ENCODE data around the gene ANKRD17.

Gene ANKRD17

DNA sequence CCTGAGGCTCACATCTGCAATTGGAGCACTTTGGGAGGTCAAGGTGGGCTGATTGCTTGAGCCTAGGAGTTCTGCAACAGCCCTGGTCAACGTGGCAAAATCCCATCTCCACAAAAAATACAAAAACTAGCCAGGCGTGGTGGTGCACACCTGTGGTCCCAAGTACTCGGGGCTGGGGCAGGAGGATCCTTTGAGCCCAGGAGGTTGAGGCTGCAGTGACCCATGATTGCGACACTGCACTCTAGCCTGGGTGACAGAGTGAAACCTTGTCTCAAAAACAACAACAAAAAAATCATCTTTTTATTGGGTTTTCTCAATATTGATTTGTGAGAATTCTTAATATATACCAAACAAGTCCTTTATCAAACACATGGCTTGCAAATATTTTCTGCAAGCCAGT is 64.9 kb downstream of the ANKRD17 start:
- no peak for DNase-seq

DNA sequence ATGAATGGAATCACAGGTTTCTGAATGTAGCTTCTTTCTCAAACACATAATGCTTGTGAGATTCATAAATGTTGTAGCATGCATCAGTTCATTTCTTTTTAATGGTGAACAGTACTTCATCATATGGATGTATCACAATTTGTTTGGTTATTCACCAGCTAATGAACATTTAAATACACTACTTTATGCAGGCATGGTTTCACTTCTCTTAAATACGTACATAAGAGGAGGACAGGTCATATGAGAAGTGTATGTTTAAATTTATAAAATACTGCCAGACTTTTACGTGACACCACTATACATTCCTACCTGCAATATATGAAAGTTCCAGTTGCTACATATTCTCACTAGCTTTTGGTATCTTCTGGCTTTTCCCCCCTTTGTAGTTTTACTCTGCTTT is 65.4 kb downstream of the ANKRD17 start:
- DNase-seq, result no peak

GRCh38 chr4:73189274-73189810 is 69.3 kb downstream of the ANKRD17 start:
- DNase-seq, result no peak

GRCh38 chr4:73187325-73187724 is 71.3 kb downstream of the ANKRD17 start:
- DNase-seq, result no peak

GRCh38 chr4:73185903-73186302 is 72.7 kb downstream of the ANKRD17 start:
- DNase-seq, result no peak

- DNase-seq, result no peak
These were observed 77.4 kb downstream of the ANKRD17 start for GRCh38 chr4:73181231-73181630.

DNA sequence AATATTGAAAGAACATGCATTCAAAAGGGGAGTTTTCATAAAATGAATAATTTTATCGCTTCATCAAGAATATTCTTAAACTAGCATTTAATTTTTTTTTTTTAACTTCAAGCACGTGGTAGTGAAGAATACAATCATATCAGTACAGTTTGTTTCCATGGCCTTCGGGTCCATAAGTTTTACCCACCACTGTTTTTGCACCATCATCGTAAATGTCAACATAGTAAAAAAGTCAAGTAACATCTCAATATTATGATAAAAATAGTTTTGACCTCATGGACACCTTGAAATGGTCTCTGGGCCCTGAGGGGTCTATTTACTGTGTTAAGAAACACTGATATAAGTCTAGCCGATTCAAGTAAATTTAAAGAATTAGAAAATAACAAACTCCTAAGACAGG is 80.2 kb downstream of the ANKRD17 start:
- no peak for DNase-seq

DNA sequence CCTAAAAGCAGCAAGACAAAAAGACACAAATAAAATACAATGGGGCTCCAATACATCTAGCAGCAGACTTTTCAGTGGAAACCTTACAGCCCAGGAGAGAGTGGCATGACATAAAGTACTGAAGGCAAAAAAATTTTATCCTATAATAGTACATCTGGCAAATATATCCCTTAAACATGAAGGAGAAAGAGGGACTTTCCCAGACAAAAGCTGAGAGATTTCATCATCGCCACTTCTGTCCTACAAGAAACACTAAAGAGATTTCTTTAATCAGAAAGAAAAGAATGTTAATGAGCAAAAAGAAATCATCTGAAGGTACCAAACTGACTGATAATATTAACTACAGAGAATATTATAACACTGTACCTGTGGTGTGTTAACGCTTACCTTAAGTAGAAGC is 86.4 kb downstream of the ANKRD17 start:
- DNase-seq, result no peak

DNA sequence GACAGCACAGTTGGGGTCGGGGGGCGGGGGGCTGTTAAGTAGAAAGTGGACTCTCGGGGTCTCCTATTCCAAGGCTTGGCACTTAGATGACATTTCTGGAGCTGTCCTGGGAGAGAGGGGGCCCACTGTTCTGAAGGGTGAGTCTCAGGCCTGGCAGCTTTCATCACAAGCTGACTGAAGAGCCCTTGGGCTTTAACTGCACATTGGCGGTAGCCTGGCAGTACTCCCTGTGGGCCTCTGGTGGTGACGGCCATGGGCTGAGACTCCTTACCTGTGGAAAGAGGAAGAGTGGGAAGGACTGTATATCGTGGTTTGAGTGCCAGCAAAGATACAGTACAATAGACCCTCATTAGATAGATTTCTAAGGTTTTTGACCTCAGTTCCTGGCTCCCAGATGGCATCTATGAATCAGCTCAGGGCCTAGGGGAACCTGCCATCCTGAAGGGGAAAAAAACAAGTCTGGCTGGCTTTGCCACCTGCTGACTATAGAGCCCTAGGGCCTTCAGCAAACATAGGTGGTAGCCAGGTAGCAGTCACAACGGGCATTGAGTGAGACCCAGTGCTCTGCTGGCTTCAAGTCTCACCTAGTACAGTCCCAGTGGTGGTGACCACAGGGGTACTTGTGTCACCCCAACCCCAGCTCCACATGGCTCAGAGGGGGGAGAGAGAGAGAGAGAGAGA is 87.9 kb downstream of the ANKRD17 start:
- no peak for DNase-seq

GRCh38 chr4:73166212-73166611 is 92.4 kb downstream of the ANKRD17 start:
- DNase-seq, result no peak

DNA sequence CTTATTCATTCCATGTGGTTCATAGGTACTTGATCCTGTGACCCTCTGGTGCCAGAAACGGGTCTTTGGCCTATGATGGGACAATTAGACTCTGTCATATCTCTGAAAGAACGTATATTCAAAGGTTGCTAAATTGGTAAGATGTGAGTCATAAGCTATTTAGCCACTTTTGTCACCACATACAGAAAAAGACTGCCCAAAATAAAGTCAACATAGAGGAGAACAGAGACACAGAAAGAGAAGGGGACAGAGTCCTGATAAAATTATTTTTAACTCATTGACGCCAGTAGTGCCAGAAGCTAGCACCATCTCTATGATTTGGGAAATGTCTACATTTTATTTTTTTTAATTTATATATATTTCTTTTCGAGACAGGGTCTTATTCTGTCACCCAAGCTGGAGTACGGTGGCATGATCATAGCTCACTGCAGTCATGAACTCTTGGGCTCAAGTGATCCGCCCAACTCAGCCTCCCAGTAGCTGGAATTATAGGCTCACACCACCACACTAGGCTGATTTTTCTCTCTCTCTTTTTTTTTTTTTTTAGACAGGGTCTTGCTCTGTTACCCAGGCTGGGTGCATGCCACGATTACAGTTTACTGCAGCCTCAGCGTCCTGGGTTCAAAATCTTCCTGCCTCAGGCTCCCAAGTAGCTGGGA is 96.9 kb downstream of the ANKRD17 start:
- DNase-seq, result no peak

GRCh38 chr4:73156394-73156793 is 102.2 kb downstream of the ANKRD17 start:
- DNase-seq, result no peak

- DNase-seq, result no peak
These were observed 105.7 kb downstream of the ANKRD17 start for GRCh38 chr4:73152893-73153292.

GRCh38 chr4:73142995-73143547 is 115.5 kb downstream of the ANKRD17 start:
- DNase-seq, result no peak

DNA sequence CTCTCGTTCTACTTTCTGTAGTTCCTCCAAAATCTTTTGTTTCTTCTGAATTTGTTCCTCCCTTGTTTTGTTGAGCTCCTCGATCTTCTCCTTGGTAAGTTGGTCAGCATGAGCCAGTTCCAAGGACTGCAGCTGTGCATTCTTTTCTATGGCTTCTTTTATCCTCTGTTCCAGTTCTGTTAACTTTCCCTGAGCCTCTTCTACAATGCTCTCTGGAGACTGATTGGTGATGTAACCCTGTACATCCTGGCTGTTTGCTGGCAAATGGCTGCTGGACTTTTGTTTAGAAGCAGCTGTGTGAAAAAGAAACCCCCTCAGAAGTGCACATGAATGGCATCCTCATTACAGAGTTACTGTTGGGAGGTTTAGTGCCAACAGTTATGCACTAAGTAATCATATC is 118.6 kb downstream of the ANKRD17 start:
- DNase-seq, result no peak

DNA sequence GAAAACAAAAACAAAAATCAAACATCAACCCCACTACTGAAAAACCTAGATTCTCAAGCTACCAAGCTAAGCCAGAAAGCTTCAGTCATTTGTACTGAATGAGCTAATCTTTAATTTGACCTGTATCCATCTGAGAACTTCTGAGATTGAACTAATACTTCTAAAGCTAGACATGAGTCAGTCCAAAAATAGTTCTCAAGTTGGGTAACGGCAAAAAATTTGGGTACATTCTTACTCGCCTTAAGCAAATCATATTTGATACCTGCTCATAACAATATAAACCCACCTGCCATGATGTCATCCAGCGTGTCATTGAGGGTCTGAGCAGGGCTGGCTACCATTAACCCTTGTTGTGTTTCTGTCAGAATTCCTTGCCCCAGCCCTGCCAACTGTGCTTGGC is 119.4 kb downstream of the ANKRD17 start:
- DNase-seq, result no peak

- no peak for DNase-seq
These were observed 121.5 kb downstream of the ANKRD17 start for GRCh38 chr4:73137121-73137520.

GRCh38 chr4:73133784-73134183 is 124.8 kb downstream of the ANKRD17 start:
- DNase-seq, result no peak

DNA sequence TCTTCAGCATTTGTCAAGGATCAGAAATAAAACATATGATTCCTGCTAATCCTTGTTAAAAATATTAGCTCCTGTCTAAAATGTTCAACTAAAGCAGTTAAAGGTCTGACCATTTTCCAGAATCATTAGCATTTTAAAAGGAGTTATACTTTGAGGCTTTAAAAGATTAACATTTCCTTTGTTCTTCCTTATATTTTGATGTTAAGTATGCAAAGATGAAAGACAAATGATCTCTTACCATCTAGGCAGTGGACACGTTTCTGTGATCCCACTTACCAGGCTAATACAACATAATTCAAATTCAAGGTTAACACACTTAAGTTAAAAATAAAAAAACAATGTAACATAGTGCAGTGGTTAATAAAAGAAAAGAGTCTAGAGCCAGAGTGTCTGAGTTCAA is 127.3 kb downstream of the ANKRD17 start:
- no peak for DNase-seq

DNA sequence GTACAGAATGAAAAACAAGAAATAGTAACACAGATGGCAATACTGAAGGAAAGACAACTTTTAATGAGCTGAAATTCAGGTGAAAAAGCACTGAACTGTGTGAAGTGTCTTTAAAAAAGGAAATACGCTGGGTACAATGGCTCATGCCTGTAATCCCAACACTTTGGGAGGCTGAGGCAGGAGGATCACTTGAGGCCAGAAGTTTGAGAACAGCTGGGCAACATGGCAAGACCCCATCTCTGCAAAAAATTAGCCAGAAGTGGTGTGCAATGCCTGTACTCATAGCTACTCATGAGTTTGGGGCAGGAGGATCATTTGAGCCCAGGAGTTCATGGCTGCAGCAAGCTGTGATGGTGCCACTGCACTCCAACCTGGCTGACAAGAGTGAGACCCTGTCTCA is 129.3 kb downstream of the ANKRD17 start:
- DNase-seq, result no peak

- no peak for DNase-seq
These were observed 130.7 kb downstream of the ANKRD17 start for GRCh38 chr4:73127839-73128453.

DNA sequence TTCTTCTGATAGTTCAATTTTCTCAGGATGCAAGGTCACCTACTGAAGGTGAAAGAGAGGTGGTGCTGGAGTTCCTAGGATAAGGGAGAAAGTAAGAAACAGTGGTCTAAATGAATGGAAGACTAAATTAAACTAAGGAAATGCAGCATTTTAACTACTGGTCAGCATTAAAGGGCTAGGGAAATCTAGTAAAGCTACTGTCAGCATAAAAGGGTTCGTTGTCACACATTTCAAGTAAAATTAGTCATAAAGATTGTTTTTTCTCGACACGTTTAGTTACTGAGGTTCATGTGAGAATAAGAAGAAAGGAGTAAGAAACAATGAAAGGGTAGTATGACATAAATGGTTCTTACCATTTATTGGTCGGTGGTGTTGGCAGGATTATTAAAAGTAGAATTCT is 149.1 kb downstream of the ANKRD17 start:
- no peak for DNase-seq

GRCh38 chr4:73104695-73105094 is 153.9 kb downstream of the ANKRD17 start:
- DNase-seq, result no peak

All from activated CD8-positive, alpha-beta memory T cell treated with anti-CD3 and anti-CD28 coated beads, Interleukin-2, amount 50 U/mL, for 48 hours (primary cell).